NCI-H1048 (cell line): ENCODE data around the gene ATP2A1.
"Not testable (repeated sequence)": the region's sequence is repeated elsewhere in the genome, so short reads cannot be mapped to it uniquely, and the experiment has no call there.

Source experiments
- DNase-seq: peaks from one replicate; lab custom pipeline; 2025; lab: John Stamatoyannopoulos, UW

The ATP2A1 gene

DNA sequence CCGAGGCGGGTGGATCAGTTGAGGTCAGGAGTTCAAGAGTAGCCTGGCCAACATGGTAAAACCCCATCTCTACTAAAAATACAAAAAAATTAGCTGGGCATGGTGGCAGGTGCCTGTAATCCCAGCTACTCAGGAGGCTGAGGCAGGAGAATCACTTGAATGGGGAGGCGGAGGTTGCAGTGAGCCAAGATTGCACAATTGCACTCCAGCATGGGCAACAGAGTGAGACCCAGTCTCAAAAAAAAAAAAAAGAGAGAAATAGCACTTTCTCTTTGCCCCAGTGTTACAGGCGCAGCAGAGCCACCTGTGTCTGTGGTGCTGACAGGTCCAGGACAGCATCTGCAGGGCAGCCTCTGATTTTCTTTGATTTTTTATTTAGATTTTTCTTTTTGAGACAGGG lies 3.3 kb downstream of the ATP2A1 start:
- not testable (repeated sequence) for DNase-seq

GRCh38 chr16:28882551-28883160 lies 4.4 kb downstream of the ATP2A1 start:
- no peak for DNase-seq

- no peak for DNase-seq
Observed at GRCh38 chr16:28883221-28883996, 5.1 kb downstream of the ATP2A1 start.

DNA sequence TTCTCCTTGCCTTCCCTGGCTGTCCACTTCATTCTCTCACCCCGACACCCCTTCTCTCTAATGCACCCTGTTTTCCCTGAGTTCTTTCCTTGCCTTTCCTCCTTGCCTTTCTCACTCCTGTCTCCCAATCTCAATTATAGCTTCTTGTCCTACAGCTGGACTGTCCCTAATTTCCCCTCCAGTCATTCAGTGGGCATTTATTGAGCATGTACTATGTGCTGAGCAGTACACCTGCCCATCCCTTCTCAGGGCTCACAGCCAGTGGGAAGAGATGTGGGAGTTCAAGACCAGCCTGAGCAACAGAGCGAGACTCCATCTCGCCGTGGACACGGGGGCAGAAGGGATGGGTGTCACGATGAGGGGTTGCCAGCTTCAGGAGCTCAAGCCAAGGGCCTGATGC lies 5.8 kb downstream of the ATP2A1 start:
- DNase-seq = no peak

GRCh38 chr16:28886945-28887344 lies 8.7 kb downstream of the ATP2A1 start:
- DNase-seq = no peak

DNA sequence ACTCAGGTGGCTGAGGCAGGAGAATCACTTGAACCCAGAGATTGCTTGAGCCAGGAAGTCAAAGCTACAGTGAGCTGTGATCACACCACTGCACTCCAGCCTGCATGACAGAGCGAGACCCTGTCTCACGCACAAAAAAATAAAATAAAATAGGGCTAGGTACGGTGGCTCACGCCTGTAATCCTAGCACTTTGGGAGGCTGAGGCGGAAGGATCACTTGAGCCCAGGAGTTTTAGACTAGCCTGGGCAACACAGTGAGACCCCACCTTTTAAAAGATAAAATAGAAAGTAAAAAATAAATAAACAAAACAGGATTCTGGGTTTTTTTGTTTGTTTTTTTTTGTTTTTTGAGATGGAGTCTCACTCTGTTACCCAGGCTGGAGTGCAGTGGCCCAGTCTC lies 12.1 kb downstream of the ATP2A1 start:
- not testable (repeated sequence) for DNase-seq

- no peak for DNase-seq
Observed at GRCh38 chr16:28891964-28892890, 13.9 kb downstream of the ATP2A1 start.

DNA sequence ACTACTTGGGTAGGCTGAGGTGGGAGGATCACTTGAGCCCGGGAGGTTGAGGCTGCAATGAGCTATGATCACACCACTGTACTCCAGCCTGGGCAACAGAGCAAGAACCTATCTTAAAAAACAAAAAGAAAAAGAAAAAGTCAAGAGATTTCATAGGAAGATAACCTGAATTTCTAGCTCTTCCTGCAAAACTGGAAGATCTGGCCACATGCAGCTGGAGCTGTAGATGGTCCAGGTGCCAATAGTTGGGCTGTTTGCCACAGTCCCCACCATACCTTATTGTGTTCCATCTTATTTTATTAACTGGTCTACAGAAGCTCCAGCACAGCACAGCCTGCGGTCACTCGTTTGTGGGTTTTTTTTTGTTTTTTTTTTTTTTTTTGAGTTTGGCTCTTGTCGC lies 15.0 kb downstream of the ATP2A1 start:
- DNase-seq = no peak

DNA sequence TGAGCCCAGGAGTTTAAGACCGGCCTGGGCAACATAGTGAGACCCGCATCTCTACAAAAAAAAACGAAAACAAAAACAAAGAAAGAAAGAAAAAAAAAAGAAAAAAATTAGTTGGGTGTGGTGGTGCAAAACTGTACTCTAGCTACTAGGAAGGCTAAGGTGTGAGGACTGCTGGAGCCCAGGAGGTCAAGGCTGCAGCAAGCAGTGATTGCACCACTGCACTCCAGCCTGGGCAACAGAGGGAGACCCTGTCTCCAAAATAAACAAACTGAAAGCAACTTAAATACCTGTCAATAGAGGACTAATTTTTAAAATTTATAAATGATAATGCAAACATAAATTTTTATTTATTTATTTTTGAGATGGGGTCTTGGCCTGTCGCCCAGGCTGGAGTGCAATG lies 17.3 kb downstream of the ATP2A1 start:
- no peak for DNase-seq

- DNase-seq = no peak
Observed at GRCh38 chr16:28897826-28898225, 19.5 kb downstream of the ATP2A1 start.

- no peak for DNase-seq
Observed at GRCh38 chr16:28898266-28898665, 20.0 kb downstream of the ATP2A1 start.

DNA sequence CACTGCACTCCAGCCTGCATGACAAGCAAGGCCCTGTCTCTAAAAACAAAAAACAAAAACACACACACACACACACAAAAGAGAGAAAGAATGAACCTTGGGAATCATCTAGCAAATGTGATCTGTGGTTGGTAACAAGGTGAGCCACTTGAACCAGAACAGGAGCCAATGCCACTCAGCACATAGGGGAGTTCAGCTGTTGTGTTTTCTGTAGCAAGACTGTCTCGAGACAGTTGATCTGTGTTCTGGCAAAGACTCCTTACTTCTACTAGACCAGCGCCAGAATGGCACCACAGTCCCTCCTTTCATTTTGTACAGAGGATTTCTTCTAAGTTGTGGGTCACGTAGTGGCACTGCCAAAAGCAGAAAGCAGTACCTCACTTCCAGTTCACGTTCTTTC lies 20.7 kb downstream of the ATP2A1 start:
- no peak for DNase-seq

DNA sequence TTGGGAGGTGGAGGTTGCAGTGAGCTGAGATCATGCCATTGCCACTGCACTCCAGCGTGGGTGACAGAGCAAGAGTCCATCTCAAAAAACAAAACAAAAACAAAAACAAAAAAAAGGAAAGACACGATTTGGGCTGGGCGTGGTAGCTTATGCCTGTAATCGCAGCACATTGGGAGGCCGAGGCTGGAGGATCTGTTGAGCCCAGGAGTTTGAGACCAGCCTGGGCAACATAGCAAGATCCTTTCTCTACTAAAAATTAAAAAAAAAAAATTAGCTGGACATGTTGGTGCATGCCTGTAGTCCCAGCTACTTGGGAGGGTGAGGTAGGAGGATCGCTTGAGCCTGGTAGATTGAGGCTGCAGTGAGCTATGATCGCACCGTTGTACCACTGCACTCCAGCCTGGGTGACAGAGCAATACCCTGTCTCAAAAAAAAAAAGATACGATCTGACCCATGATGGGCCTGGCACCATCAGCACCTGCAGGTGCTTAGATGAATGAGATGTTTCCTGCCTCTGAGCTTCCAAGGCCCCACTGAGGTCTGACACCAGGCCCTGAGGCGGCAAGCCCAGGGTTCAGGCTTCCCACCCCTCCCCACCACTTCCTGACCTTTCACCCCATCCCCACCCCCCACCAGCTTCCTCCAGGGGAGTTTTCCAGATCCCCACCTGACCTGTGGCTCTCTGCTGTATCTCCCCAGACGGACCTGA lies 21.7 kb downstream of the ATP2A1 start:
- no peak for DNase-seq

DNA sequence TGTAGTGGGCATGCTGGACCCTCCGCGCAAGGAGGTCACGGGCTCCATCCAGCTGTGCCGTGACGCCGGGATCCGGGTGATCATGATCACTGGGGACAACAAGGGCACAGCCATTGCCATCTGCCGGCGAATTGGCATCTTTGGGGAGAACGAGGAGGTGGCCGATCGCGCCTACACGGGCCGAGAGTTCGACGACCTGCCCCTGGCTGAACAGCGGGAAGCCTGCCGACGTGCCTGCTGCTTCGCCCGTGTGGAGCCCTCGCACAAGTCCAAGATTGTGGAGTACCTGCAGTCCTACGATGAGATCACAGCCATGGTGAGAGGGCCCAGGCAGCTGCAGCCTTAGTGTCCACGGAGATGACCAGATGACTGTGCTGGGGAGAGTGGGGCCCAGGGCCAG lies 22.3 kb downstream of the ATP2A1 start:
- DNase-seq = no peak

GRCh38 chr16:28901862-28902261 lies 23.6 kb downstream of the ATP2A1 start:
- no peak for DNase-seq

GRCh38 chr16:28902909-28903308 lies 24.6 kb downstream of the ATP2A1 start:
- DNase-seq = no peak

GRCh38 chr16:28903344-28904042 lies 25.2 kb downstream of the ATP2A1 start:
- DNase-seq = no peak

DNA sequence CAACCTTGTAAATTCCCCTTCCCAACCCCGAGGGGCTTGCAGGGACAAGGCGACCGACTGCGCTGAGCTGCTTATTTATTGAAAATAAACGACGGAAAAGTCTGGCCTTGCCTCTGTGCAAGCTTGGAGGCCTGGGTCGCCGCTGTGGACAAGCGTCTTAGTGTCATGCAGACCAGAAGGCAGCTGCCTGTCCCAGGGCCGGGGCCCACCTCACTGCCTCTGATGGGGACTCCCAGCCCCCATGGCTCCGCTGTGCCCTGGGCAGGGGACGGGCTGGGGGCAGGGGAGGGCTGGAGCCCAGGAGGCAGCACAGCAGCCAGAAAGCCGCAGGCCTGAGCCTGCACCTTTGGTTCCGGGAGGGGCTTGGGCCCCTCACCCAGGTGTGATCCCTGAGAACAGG lies 26.1 kb downstream of the ATP2A1 start:
- DNase-seq = no peak

- no peak for DNase-seq
Observed at GRCh38 chr16:28904828-28905227, 26.5 kb downstream of the ATP2A1 start.

GRCh38 chr16:28905229-28905754 lies 27.0 kb downstream of the ATP2A1 start:
- DNase-seq = no peak

- no peak for DNase-seq
Observed at GRCh38 chr16:28905800-28906372, 27.6 kb downstream of the ATP2A1 start.
